Activated B cell treated with CpG ODN at 0.5 μM for 24 hours (primary cell): ENCODE measurements around the gene EIF4A3. TPM values are rescaled to one million over a fixed set of nuclear protein-coding genes. Genes with fewer than 3 reads are reported as not detected.

Experiments used
- ATAC-seq: fragments of 200-7000 bp; cut with Tn5 transposase; one replicate; pipeline ENCODE4 v1.10.0; 2021; ENCODE audit warnings: low read depth, mild to moderate bottlenecking, moderate library complexity
- CTCF ChIA-PET: fragments of 350-600 bp; sonication (Branson Sonifier 250); formaldehyde crosslinking; loops from one replicate; lab custom pipeline; 2021; ENCODE audit warnings: antibody characterized with exemption; lab: Charles Lee
- POLR2A ChIA-PET: fragments of 350-600 bp; sonication (Branson Sonifier 250); formaldehyde crosslinking; loops from one replicate; lab custom pipeline; 2021; ENCODE audit warnings: antibody characterized with exemption; lab: Charles Lee
- DNase-seq: peaks from one replicate; pipeline ENCODE4 v3.0.0; 2022
- H3K27ac Mint-ChIP-seq: one replicate; pipeline ENCODE4 v1.8.0; 2020; ENCODE audit warnings: mixed read lengths
- H3K27me3 Mint-ChIP-seq: one replicate; pipeline ENCODE4 v1.8.0; 2021; ENCODE audit warnings: mixed read lengths
- H3K36me3 Mint-ChIP-seq: one replicate; pipeline ENCODE4 v1.8.0; 2021; ENCODE audit warnings: low read depth, mixed read lengths
- H3K4me1 Mint-ChIP-seq: one replicate; pipeline ENCODE4 v1.8.0; 2021; ENCODE audit warnings: mixed read lengths
- H3K4me3 Mint-ChIP-seq: one replicate; pipeline ENCODE4 v1.8.0; 2020; ENCODE audit warnings: mild to moderate bottlenecking, mixed read lengths
- H3K9me3 Mint-ChIP-seq: one replicate; pipeline ENCODE4 v1.8.0; 2020; ENCODE audit warnings: mixed read lengths
- CTCF ChIP-seq: fragments of 200-600 bp; IDR thresholded peaks from one replicate; pipeline ENCODE4 v1.8.0; 2022; ENCODE audit warnings: antibody characterized with exemption, mild to moderate bottlenecking
- intact Hi-C: fragments of 100-400 bp; cut with micrococcal nuclease; formaldehyde crosslinking; loops from one replicate; pipeline ENCODE4 v1.15.1; 2024
- total RNA-seq: library from RNA; stranded (reverse); gene quantifications from 2 replicates; pipeline ENCODE4 v1.2.3, GENCODE V29; 2022

Gene EIF4A3
- total RNA-seq, 1 donor from 2014 or later: 88.1 TPM

- no peaks in the 10 kb centered on the region for H3K27me3 Mint-ChIP-seq
- intact Hi-C loops: no loop called here
- no peak for TF ChIP-seq CTCF
- ChIA-PET CTCF (no interaction called here), POLR2A (no interaction called here)
- H3K4me3 Mint-ChIP-seq: no peak overlapping the region
- no peak for ATAC-seq
- H3K36me3 Mint-ChIP-seq: peaks cover 5% of the 10 kb centered on the region
- peak; percentile 8 for DNase-seq
- H3K27ac Mint-ChIP-seq: no peak overlapping the region
- H3K9me3 Mint-ChIP-seq: peaks cover 3% of the 10 kb centered on the region
- peaks cover 2% of the 10 kb centered on the region for H3K4me1 Mint-ChIP-seq
These were observed 28.2 kb downstream of the EIF4A3 start for GRCh38 chr17:80118601-80119270.

DNA sequence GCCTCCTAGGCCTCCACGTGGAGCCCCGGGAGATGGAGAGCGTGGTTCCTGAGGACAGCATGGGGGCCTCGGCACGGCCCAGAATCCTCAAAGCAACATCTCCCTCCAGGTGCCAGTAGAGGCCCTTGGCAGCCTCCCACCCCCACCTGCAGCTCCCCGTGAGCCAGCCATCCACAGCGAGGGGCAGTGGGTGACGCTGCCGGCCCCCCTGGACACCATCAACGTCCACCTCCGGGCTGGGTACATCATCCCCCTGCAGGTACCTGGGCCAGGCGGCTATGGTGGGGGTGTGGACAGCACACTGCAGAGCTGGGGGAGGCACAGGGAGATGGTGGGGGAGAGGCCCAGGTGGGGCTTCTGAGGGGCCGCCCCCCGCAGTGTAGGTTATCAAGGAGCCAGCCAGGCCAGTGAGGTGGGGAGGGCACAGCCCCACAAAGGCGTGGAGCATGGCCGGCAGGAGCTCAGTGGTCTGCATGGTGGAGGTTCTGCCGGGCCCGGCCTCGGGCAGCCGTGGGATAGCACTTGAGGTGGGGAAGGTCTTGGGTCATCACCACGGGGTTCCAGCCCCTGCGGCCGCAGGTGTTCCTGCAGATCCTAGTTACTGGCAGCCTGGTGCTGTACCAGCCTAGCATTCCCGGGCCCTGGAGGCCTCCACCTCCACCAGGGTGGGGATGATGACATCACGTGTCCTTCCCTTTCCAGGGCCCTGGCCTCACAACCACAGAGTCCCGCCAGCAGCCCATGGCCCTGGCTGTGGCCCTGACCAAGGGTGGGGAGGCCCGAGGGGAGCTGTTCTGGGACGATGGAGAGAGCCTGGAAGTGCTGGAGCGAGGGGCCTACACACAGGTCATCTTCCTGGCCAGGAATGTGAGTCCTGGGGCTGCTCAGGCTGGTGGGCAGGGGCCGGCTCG lies 29.2 kb downstream of the EIF4A3 start:
- ChIA-PET CTCF (no interaction called here), POLR2A (no interaction called here)
- TF ChIP-seq CTCF: no peak
- DNase-seq (peak; percentile 7), ATAC-seq (no peak)
- H3K9me3 Mint-ChIP-seq: peaks cover 3% of the 10 kb centered on the region
- intact Hi-C loops: no loop called here
- H3K4me3 Mint-ChIP-seq: no peak overlapping the region
- H3K27ac Mint-ChIP-seq: no peak overlapping the region
- peaks cover 5% of the 10 kb centered on the region for H3K36me3 Mint-ChIP-seq
- H3K4me1 Mint-ChIP-seq: peaks cover 8% of the 10 kb centered on the region
- no peaks in the 10 kb centered on the region for H3K27me3 Mint-ChIP-seq

GRCh38 chr17:80116921-80117380 lies 30.0 kb downstream of the EIF4A3 start:
- ATAC-seq: no peak

GRCh38 chr17:80116276-80116920 lies 30.5 kb downstream of the EIF4A3 start:
- Mint-ChIP-seq H3K36me3 (peaks cover 5% of the 10 kb centered on the region), H3K27me3 (no peaks in the 10 kb centered on the region), H3K27ac (no peak overlapping the region), H3K4me3 (no peak overlapping the region), H3K4me1 (peaks cover 13% of the 10 kb centered on the region), H3K9me3 (peaks cover 3% of the 10 kb centered on the region)
- TF ChIP-seq CTCF: no peak
- ATAC-seq (no peak), DNase-seq (no peak)
- ChIA-PET CTCF (interaction anchor here (1.2 kb wide), 1 partner anchor 15 kb away, joined by 3 read pairs; the partner anchor contains the start of gene GAA), POLR2A (no interaction called here)
- intact Hi-C loops: no loop called here

More at GRCh38 chr17:80116921-80117380, 30.0 kb downstream of the EIF4A3 start:
- peaks cover 5% of the 10 kb centered on the region for H3K36me3 Mint-ChIP-seq
- peaks cover 13% of the 10 kb centered on the region for H3K4me1 Mint-ChIP-seq
- peaks cover 3% of the 10 kb centered on the region for H3K9me3 Mint-ChIP-seq
- TF ChIP-seq CTCF: no peak
- CTCF ChIA-PET: interaction anchor here (1.2 kb wide), 1 partner anchor 16 kb away, joined by 3 read pairs; the partner anchor contains the start of gene GAA
- H3K27ac Mint-ChIP-seq: no peak overlapping the region
- intact Hi-C loops: no loop called here
- no peak overlapping the region for H3K4me3 Mint-ChIP-seq
- no peaks in the 10 kb centered on the region for H3K27me3 Mint-ChIP-seq
- DNase-seq: peak; percentile 4
- POLR2A ChIA-PET: no interaction called here
